ENCODE data around the gene ARAP1.

DNA sequence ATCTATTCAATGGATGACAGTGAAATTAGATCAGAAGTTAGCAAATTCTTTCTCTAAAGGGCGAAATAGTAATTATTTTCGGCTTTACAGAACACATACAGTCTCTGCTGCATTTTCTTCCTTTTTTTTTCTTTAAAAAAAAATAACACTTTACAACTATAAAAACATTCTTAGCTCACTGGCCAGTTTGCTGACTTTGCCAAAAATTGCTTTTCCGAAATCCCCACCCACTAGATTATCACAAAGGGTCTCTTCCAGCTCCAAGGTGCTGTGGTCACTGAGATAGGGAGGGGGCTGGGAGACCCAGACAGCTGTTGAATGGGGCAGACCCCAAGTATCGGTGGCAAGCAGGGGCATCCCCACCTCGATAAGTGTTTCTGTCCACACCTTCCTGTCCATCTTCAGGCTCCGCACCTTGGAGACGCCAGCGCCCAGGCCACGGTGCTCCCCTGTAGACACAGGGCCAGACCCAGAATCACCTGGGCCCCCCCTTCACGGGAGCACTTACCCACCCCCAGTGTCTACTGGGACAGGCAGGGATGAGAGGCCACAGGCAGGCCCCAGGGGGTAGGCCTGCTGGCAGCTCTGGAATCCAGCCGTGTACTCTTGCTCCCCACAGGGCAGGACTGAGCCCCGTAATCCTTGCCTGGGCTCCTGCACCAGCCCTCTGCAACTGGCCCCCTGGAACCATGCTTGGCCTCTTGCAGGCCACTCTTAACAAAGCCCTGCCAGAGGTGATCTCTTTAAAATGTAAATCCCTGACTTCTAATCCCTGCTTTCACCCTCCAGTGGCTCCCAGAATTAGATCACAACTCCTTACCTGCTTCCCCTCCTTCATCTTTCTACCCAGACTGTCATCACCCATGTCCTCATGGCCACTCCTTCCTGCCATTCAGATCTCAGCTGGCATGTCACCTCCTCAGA, 46.5 kb downstream of the ARAP1 start:
- TF ChIP-seq GATA3 (IDR thresholded peaks at IDR 0.05; ENCODE audit: low read depth, low read length) (no peak), GATA2 (IDR thresholded peaks at IDR 0.05; ENCODE audit: low read depth, low read length) (no peak)

Measured in SH-SY5Y (cell line).